Left ventricle myocardium inferior (tissue), 1 donor: ENCODE results near the gene MAP3K21. TPM values are rescaled to one million over a fixed set of nuclear protein-coding genes. Genes with fewer than 3 reads are reported as not detected.

Experiments
- DNase-seq: peaks from one replicate; pipeline ENCODE4 v3.0.0-alpha.2; 2020
- H3K27ac ChIP-seq: fragments of 200-600 bp; replicated peaks from 2 replicates; pipeline ENCODE4 v1.8.0; 2021
- H3K27me3 ChIP-seq: fragments of 200-600 bp; 2 replicates; pipeline ENCODE4 v1.8.0; 2021; ENCODE audit warnings: low read depth
- H3K36me3 ChIP-seq: fragments of 200-600 bp; 2 replicates; pipeline ENCODE4 v1.8.0; 2021
- H3K4me1 ChIP-seq: fragments of 200-600 bp; 2 replicates; pipeline ENCODE4 v1.8.0; 2021
- H3K4me3 ChIP-seq: fragments of 200-600 bp; 2 replicates; pipeline ENCODE4 v1.8.0; 2021; ENCODE audit warnings: mild to moderate bottlenecking, moderate library complexity
- H3K9me3 ChIP-seq: fragments of 200-600 bp; replicated peaks from 2 replicates; pipeline ENCODE4 v1.8.0; 2021
- intact Hi-C: fragments of 100-400 bp; cut with micrococcal nuclease; formaldehyde crosslinking; loops from one replicate; pipeline ENCODE4 v1.11.0; 2022
- total RNA-seq: library from RNA; stranded (reverse); fragmentation: NEBNext Ultra II Directional; extraction: Animal tissue kit (Norgen Biotek cat#: 25700); gene quantifications from one replicate; pipeline ENCODE4 v1.2.1, GENCODE V29; 2021
- TF ChIP-seq, protein P1 (sequence below): fragments of 200-600 bp; IDR thresholded peaks from 2 replicates; pipeline ENCODE4 v1.8.0; 2021; ENCODE audit warnings: antibody characterized with exemption, mild to moderate bottlenecking, borderline replicate concordance
- donor health status: DM: no; HTN: yes; CAD: no; lungs with severe emphysema.

MAP3K21 gene
- total RNA-seq, 1 donor from 2014 or later = 0.41 TPM

DNA sequence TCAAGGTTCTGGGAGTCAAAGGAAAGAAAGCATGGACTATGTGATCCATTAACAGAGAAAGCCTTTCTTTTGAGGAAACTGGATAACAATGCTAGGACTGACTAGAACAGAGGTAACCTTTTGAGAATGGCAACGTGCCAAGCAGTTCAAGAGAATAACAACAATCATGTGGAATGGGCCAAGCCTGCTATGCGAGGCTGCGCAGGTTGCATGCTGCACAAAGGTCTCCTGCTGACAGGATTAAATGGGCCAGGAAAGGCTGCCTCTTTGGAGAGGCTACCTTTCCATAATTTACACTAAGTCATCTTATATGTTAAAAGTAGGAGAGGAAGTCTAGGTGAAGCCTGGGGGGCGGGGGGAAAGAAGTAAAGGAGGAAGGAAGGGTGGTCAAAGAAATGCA lies 37.8 kb upstream of the MAP3K21 start:
- DNase-seq = no peak
- TF ChIP-seq, protein P1, sequence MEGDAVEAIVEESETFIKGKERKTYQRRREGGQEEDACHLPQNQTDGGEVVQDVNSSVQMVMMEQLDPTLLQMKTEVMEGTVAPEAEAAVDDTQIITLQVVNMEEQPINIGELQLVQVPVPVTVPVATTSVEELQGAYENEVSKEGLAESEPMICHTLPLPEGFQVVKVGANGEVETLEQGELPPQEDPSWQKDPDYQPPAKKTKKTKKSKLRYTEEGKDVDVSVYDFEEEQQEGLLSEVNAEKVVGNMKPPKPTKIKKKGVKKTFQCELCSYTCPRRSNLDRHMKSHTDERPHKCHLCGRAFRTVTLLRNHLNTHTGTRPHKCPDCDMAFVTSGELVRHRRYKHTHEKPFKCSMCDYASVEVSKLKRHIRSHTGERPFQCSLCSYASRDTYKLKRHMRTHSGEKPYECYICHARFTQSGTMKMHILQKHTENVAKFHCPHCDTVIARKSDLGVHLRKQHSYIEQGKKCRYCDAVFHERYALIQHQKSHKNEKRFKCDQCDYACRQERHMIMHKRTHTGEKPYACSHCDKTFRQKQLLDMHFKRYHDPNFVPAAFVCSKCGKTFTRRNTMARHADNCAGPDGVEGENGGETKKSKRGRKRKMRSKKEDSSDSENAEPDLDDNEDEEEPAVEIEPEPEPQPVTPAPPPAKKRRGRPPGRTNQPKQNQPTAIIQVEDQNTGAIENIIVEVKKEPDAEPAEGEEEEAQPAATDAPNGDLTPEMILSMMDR = no peak
- peaks cover 3% of the 10 kb centered on the region for H3K27me3 ChIP-seq
- no peak overlapping the region for H3K4me3 ChIP-seq
- no peaks in the 10 kb centered on the region for H3K36me3 ChIP-seq
- H3K4me1 ChIP-seq = no peaks in the 10 kb centered on the region
- intact Hi-C loops = no loop called here
- no peak overlapping the region for H3K27ac ChIP-seq
- H3K9me3 ChIP-seq = no peaks in the 10 kb centered on the region

DNA sequence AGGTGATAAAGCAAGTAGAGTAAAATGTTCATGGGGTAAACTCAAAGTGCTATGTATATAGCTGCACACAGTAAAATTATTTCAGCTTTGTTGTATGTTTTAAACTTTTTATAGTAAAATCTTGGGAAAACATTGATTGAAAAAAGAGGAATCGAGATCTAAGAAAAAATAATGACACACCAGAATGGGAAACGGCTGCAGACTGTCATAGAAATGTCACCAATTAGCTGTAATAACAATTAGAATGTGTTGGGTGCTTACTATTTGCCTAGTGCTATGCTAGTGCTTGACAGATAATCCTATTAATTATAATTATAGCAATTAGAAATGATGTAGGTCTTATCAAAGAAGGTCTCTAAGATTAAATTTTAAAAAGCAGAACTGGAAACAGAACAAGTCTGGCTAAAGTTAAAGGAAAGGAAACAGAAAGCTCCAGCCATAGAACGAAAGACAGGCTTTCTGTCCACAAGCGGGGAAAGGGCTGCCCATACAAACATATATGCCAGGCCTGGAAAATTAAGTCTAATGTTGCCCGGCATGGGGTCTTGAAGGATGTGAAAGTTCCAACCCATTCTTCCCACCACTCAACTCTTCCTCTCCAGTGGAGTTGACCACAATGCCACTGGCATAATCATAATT lies 37.0 kb upstream of the MAP3K21 start:
- intact Hi-C loops = no loop called here
- no peak for DNase-seq
- TF ChIP-seq, protein P1 = no peak
- peaks cover 7% of the 10 kb centered on the region for H3K27me3 ChIP-seq
- no peak overlapping the region for H3K27ac ChIP-seq
- no peaks in the 10 kb centered on the region for H3K36me3 ChIP-seq
- H3K9me3 ChIP-seq = no peaks in the 10 kb centered on the region
- H3K4me1 ChIP-seq = peaks cover 8% of the 10 kb centered on the region
- no peak overlapping the region for H3K4me3 ChIP-seq

DNA sequence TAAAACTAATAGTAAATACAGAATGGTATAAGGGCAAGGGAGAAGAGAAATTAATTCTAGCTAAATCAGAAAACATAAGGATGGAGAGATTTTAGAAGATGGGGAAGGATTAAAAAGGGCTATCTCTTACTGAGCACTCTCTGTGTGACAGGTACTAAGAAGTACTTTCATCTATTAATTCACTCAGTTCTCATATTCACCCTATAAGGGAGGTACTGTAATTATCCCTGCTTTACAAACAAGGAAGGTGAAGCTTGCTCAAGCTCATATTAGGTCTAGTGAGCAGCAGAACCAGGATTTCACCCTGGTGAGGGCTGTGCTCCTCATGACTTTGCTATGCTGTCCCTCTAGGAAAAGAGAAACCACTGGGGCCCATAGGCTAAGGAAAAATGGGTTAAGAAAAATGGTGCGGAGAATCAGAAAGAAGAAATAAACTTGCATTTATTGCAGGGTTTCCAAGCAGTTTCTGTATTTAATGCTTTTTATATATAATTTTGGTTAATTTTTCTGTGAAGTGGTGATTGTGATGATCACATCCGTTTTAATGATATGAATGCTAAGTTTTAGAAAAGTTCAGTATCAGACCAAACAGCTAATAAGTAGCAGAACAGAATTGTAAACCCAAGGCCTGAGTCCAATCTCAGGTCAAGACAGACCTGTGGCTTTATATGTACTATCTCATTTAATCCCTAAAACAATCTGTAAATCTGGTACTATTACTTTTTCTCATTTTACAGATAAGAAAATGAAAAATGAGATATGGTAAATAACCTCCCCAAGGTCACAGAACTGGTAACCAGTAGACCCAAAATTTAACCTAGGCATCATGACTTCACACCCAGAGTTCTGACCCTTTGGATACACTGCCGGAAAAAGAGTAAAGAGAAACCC lies 33.7 kb upstream of the MAP3K21 start:
- no peak for DNase-seq
- intact Hi-C loops = no loop called here
- H3K27me3 ChIP-seq = peaks cover 37% of the 10 kb centered on the region
- no peak overlapping the region for H3K27ac ChIP-seq
- peaks cover 11% of the 10 kb centered on the region for H3K4me1 ChIP-seq
- H3K36me3 ChIP-seq = no peaks in the 10 kb centered on the region
- no peak overlapping the region for H3K4me3 ChIP-seq
- TF ChIP-seq, protein P1 = no peak
- no peaks in the 10 kb centered on the region for H3K9me3 ChIP-seq

DNA sequence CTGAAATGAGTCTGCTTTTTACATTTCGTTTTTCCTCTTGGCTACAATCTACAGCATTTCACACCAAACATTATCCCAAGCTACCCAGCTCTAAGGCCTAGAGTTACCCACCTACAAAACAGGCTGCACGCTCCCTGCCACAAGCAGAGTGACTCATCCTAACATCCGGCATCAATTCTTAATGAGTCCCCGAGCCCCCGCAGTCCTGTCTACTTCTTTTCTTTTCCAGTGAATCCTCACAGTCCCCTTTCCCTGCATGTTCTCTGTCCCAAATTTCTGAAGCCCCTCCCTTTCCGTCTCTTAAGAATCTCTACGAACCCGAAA lies 32.6 kb upstream of the MAP3K21 start:
- H3K36me3 ChIP-seq = no peaks in the 10 kb centered on the region
- H3K4me3 ChIP-seq = peak overlapping the region; percentile 67
- TF ChIP-seq, protein P1 = no peak
- peaks cover 11% of the 10 kb centered on the region for H3K4me1 ChIP-seq
- intact Hi-C loops = no loop called here
- H3K9me3 ChIP-seq = no peaks in the 10 kb centered on the region
- no peak overlapping the region for H3K27ac ChIP-seq
- peaks cover 48% of the 10 kb centered on the region for H3K27me3 ChIP-seq
- no peak for DNase-seq

DNA sequence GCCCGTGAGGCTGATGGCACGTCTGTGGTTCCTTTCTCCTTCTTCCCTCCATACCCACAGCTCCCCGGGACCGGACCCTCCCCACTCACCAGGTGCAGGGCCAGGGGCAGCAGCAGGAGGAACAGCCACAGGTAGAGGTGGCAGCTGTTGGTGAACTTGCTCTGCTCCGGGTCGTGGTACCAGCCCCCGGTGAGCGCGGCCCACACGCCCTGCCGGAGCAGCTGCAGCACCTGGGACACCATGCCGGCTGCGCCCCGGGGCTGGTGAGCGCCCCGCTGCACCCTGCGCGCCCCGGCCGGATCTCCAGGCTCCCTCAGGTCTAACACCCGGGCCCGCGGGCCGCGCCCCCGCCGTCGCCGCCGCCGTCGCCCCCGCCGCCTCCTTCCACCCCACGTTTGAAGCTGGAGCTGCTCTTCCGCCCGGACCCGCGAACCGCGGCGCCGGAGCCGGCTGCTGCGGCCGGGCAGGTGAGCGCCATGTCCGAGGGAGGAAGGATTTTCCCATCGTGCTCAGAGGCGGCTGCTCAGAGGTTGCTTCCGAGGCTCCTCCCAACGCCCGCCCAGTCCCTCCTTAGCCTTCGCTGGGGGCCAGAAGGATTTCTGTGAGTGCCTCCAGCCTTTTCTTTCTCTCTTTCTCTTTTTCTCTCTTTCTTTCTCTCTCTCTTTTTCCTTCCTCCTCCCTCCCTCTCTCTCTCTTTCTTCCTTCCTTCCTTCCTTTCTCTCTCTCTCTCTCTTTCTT lies 32.1 kb upstream of the MAP3K21 start, which contains the start of gene PCNX2:
PCNX2 (minus strand) TSS at position 489 of the 738 bp plus-strand sequence; CDS start at position 242, 247 bp downstream.
- intact Hi-C loops = no loop called here
- Histone ChIP-seq H3K4me3 (peak within 1 kb of the TSS; percentile 67), H3K4me1 (peaks cover 11% of the 10 kb centered on the region), H3K36me3 (no peaks in the 10 kb centered on the region), H3K9me3 (no peaks in the 10 kb centered on the region), H3K27me3 (peaks cover 52% of the 10 kb centered on the region), H3K27ac (no peak within 1 kb of the TSS)
- peak; percentile 25 for DNase-seq
- TF ChIP-seq, protein P1 = no peak
